Activated CD4-positive, CD25-positive, alpha-beta regulatory T cell treated with anti-CD3 and anti-CD28 coated beads, Interleukin-2, amount 50 U/mL, for 16 hours (primary cell): Measurements from ENCODE around the gene HIF3A.
"Not testable (repeated sequence)": the region's sequence is repeated elsewhere in the genome, so short reads cannot be mapped to it uniquely, and the experiment has no call there.

Experiments
- DNase-seq: peaks from one replicate; pipeline ENCODE4 v3.0.0-alpha.2; 2020; ENCODE audit warnings: low read depth, low spot score

HIF3A gene

DNA sequence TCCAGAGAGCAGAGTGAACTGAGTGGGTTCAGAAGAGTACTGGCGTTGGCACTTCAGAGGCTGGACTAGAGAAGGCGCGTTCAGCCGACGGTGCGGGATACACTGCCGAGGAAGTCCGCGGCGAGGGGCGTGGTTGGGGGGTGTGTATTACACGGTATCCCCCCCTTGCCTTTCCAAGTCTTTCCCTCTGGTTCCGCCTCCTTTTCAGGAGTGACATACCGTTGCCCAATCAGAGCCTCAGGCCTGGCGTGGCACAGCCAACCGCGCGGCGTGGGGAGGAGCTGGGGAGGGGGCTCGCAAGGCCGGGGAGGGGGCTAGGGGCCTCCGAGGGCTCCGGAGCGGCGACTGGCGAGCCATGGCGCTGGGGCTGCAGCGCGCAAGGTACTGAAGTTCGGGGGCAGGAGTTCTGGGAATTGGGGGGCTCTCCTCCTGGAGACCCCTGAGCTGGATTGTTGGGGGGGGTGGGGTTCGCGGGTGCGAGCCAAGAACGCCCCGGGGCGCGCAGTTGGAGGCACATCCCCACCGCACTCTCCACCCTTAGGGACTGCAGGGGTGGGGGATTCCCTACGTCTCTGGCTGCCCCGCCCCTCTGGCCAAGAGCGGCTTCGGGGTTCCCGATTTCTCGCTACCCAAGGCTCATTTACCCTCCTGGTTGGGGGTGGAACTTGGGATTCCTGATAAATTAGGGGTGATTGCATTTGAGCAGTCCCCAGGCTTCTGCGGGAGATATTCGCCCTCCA lies at the start of gene HIF3A:
Gene HIF3A (plus strand): TSS at position 321 of the 740 bp plus-strand sequence. CDS start 35 bp downstream, at position 356.
- DNase-seq: no peak

- DNase-seq: no peak
These were observed 46.6 kb upstream of the HIF3A start for GRCh38 chr19:46250076-46250735.

DNA sequence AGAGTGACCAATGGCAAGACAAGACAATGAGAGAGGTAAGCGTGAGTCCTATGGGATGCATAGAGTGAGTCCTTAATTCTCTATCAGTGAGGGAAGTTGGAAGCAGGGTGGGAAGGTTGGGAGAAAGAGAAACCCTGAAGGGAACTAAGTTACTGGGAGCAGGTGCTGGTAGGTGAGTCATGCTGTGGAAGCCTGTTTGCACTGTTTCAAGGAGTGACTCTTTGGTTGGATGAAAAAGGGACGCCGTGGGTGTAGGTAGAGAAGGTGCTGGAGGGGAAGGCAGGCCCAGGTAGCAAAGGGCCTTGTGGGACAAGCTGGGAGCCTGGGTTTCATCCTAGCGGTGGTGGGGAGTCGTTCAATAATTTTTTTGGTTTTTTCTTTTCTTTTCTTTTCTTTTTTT lies 45.4 kb upstream of the HIF3A start:
- DNase-seq: no peak

DNA sequence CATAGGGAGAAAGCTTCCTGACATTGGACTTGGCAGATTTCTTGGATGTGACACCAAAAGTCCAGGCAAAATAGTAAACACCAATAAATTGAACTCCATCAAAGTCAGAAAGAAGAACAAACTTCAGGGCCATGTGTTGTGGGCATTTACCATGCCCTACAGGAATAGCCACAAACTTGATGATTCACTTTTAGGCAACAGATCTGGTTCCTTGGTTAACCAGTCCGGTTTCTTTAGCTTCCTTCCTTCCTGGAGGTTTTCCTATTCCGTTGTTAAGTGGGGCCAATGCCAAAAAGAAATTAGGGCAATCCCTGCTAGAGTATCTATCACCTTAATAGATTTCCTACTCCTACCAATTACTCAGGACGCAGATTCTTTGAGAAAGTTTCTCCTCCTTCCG lies 42.1 kb upstream of the HIF3A start:
- DNase-seq: no peak

DNA sequence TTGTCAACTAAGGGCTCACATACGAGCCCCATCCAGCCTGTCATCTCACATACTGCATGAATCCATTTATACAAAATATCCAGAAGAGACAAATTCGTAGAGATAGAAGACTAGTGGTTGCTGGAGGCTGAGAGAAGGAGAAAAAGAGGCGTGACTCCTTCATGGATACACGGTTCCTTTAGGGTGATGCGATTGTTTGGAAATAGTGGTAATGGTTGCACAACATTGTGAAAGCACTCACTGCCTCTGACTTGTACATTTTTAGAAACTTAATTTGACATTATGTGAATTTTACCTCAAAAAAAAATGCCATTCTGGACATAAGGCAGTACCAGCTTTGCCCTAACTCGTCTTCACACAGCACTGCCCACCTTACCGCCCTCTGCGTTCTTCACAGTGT lies 40.0 kb upstream of the HIF3A start:
- DNase-seq: no peak

- DNase-seq: not testable (repeated sequence)
These were observed 35.3 kb upstream of the HIF3A start for GRCh38 chr19:46261501-46261900.

DNA sequence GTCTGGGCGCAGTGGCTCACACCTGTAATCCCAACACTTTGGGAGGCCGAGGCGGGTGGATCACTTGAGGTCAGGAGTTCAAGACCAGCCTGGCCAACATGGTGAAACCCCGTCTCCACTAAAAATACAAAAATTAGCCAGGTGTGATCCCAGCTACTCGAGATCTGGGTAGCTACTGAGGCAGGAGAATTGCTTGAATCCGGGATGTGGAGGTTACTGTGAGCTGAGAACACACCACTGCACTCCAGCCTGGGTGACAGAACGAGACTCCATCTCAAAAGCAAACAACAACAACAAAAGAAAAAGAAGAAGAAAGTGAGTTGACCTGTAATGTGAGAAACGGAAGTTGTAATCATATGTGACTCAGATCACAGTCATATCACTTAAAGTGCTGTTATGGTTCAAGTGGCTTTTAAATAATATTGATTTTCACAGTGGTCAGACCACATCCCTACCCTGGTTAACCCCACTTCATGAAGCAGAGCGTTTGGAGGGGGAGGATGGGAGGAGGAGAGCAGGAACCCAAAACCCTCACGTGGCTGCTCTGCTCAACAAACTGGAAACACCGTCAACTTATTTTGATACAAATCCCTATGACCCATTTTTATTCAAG lies 34.1 kb upstream of the HIF3A start:
- peak; percentile 13 for DNase-seq

GRCh38 chr19:46264801-46265200 lies 32.0 kb upstream of the HIF3A start:
- not testable (repeated sequence) for DNase-seq

DNA sequence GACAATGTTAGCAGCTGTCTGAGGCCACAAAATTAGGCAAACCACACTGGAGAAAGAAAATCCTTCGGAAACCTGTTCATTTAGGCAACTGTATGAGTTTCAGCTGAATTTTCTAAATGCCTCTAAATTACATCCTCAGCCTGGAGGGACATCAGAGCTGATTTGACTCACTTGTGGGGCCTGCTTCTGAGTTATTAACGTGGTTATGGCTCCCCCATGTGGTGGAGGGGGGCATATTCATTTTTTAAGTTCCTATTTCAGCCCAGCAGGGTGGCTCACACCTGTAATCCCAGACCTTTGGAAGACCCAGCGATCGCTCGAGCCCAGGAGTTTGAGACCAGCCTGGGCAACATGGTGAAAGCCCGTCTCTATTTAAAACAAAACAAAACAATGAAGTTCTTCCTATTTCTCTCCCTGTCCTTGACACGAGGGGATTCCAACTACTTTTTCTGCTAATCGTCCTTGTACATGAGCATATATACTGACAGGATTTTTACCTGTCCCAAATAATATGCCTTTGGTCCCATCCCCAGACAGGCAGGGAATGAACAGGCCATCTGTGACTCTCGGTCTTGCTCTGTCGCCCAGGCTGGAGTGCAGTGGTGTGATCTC lies 31.5 kb upstream of the HIF3A start:
- DNase-seq: peak; percentile 55

GRCh38 chr19:46269101-46269500 lies 27.7 kb upstream of the HIF3A start:
- no peak for DNase-seq

- no peak for DNase-seq
These were observed 26.2 kb upstream of the HIF3A start for GRCh38 chr19:46270521-46271256.

GRCh38 chr19:46271481-46272197 lies 25.2 kb upstream of the HIF3A start:
- no peak for DNase-seq

GRCh38 chr19:46273931-46274330 lies 22.9 kb upstream of the HIF3A start:
- DNase-seq: not testable (repeated sequence)

DNA sequence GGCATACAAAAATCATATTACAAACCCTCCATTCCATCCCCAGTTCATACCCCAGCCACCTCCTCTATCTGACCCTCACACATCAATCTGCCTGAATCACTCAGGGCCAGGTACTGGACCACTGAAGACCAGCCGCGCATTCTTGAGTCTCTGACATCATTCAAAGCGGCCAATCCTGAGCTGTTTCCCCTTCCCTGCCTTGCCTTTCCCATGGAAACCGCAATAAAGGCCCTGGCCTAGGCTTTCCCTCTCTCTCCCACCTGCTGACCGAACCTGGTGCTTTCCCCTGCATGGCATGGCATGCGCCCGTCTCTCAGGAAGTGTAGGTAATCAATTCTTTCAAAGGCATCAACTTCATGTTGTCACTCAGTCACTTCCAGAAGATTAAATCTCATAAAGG lies 17.7 kb upstream of the HIF3A start:
- no peak for DNase-seq

DNA sequence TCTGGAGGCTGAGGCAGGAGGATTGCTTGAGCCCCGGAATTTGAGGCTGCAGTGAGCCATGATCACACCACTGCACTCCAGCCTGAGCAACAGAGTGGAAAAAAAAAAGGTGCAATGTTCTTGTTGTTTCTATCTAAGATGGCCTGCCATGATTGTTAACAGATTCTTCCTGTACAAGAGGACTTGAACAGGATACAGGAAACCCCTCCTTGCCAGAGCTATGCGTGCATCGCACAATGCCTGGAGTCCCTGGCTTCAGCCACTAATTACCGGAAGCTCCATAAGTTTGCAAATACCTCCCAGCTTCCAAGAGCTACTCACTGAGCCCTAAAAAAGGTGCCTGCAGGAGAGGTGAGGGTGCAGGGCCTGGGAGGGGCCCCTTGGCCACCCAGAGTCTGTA lies 13.1 kb upstream of the HIF3A start:
- no peak for DNase-seq

GRCh38 chr19:46284635-46285034 lies 12.2 kb upstream of the HIF3A start:
- no peak for DNase-seq

GRCh38 chr19:46287585-46287984 lies 9.3 kb upstream of the HIF3A start:
- no peak for DNase-seq

DNA sequence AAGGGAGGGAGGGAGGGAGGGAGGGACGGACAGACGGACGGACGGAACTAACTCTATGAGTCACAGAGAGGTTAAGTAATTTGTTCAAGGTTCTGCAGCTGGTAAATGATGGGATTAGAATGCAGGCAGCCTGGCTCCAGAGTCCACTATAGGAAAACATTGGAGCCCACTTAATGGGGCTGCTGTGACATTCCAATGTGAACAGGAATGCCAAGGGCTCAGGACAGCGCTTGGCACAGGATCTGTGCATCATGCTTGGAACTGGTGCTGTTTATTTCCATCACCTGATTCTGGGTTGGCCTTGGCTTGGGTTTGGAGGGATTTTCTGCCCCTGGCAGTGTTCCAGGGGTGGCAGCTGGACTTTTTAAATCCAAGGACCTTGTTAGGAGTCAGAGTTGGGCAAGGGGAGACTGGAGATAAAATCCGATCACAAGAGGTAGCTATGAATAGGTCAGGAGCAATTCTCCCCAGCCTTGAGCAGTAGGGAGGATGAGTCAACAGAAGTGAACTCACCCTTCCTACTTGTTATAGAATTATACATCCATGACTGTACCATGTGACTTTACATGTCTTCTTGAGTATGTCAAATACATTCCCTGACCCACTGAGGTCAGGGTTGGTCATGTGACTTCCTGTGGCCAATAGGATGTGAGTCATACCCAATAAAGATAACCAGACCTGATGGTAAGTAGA lies 7.8 kb upstream of the HIF3A start:
- no peak for DNase-seq

DNA sequence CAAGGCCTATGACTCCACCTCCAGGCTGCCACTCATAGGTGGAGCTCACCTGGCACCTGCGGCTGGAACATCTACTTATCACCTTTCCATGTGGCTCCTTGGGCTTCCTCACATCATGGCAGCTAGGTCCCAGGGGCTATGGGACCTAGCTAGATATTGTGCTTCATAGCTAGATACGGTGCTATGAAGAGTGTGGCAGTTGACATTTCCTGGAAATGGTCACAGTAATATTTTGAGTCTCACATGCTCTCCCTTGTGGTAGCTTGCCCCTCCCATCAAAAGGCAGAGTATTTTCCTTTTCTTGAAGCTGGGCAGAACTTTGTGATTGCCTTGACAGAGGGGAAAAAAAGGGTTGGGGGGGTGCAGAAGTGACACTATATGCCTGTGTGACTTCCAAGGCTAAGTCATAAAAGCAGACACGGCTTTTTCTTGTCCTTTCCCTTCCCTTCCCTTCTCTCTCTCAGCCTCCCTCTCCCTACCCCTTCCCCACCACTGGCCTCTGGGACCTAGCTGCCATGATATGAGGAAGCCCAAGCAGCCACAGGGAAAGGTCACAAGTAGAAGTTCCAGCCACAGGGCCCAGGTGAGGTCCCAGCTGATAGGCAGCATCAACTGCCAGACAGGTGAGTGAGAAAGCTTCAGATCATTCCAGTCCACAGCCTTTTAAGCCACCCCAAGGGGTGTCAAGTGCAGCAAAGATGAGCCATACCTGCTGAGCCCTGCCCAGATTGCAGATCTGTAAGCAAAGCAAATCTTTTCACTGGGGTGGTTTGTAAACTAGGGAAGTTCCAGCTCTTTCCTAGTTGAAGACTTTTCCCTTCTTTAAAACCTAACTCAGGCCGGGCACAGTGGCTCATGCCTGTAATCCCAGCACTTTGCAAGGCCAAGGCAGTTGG lies 6.9 kb upstream of the HIF3A start:
- DNase-seq: no peak
